Naive thymus-derived CD4-positive, alpha-beta T cell (primary cell): ENCODE measurements around the gene RNF43. TPM values are rescaled to one million over a fixed set of nuclear protein-coding genes. Genes with fewer than 3 reads are reported as not detected.
A peak's percentile ranks its signal among the peaks of the same experiment; 100 is the strongest.

Experiments used
- ATAC-seq: fragments of 150-1000 bp; cut with Tn5 transposase; 2 replicates; pipeline ENCODE4 v1.10.0; 2021; ENCODE audit warnings: mild to moderate bottlenecking, moderate library complexity
- CTCF ChIA-PET: fragments of 350-600 bp; sonication (Branson Sonifier 250); formaldehyde crosslinking; loops from one replicate; lab custom pipeline; 2021; ENCODE audit warnings: antibody characterized with exemption; lab: Charles Lee
- POLR2A ChIA-PET: fragments of 350-600 bp; sonication (Branson Sonifier 250); formaldehyde crosslinking; loops from one replicate; lab custom pipeline; 2021; ENCODE audit warnings: antibody characterized with exemption, inconsistent platforms; lab: Charles Lee
- DNase-seq, 9 donors: peaks; one replicate each; pipeline versions ENCODE4 v3.0.0 to v3.0.0-alpha.2; 2020 to 2022; ENCODE audit warnings: mixed read lengths in 1 of 9
- H3K27ac ChIP-seq: one replicate; pipeline ENCODE4 v1.7.0; 2013; ENCODE audit warnings: mild to moderate bottlenecking, low read depth, low read length, moderate library complexity
- H3K27me3 ChIP-seq, 2 donors: one replicate each; pipeline ENCODE4 v1.7.0; 2013; ENCODE audit warnings: low read length in 2 of 2, mild to moderate bottlenecking in 2 of 2, moderate library complexity in 2 of 2; ENCODE audit not compliant: control insufficient read depth in 2 of 2, insufficient read depth in 2 of 2
- H3K36me3 ChIP-seq, 3 experiments: 1 replicate in 2 of 3; 2 replicates in 1 of 3; pipeline ENCODE4 v1.7.0; 2013; ENCODE audit warnings: low read length in 3 of 3, mild to moderate bottlenecking in 3 of 3, moderate library complexity in 1 of 3; ENCODE audit not compliant: insufficient read depth in 3 of 3, control insufficient read depth in 2 of 3
- H3K4me1 ChIP-seq, 2 donors: one replicate each; pipeline ENCODE4 v1.7.0; 2013; ENCODE audit warnings: low read length in 2 of 2, mild to moderate bottlenecking in 2 of 2, moderate library complexity in 1 of 2; ENCODE audit not compliant: control insufficient read depth in 2 of 2, insufficient read depth in 2 of 2
- H3K4me3 ChIP-seq: 2 replicates; pipeline ENCODE4 v1.7.0; 2013; ENCODE audit warnings: mild to moderate bottlenecking, low read length
- H3K9me3 ChIP-seq, 3 experiments: 1 replicate in 2 of 3; 2 replicates in 1 of 3; pipeline ENCODE4 v1.7.0; 2013; ENCODE audit warnings: low read length in 3 of 3; ENCODE audit not compliant: control insufficient read depth in 2 of 3
- H3K27ac Mint-ChIP-seq, 9 donors: one replicate each; pipeline ENCODE4 v1.8.0; 2020 to 2022; ENCODE audit warnings: mixed read lengths in 9 of 9, mild to moderate bottlenecking in 8 of 9, moderate library complexity in 5 of 9, inconsistent platforms in 2 of 9
- H3K27me3 Mint-ChIP-seq, 5 donors: one replicate each; pipeline ENCODE4 v1.8.0; 2021 to 2022; ENCODE audit warnings: mixed read lengths in 5 of 5, mild to moderate bottlenecking in 1 of 5
- H3K36me3 Mint-ChIP-seq, 5 donors: one replicate each; pipeline ENCODE4 v1.8.0; 2020 to 2022; ENCODE audit warnings: mixed read lengths in 5 of 5, mild to moderate bottlenecking in 3 of 5, inconsistent platforms in 1 of 5
- H3K4me1 Mint-ChIP-seq, 7 donors: one replicate each; pipeline ENCODE4 v1.8.0; 2020 to 2022; ENCODE audit warnings: mixed read lengths in 7 of 7, mild to moderate bottlenecking in 3 of 7, inconsistent platforms in 1 of 7
- H3K4me3 Mint-ChIP-seq, 10 donors: one replicate each; pipeline ENCODE4 v1.8.0; 2020 to 2022; ENCODE audit warnings: mild to moderate bottlenecking in 10 of 10, mixed read lengths in 10 of 10, moderate library complexity in 6 of 10, inconsistent platforms in 2 of 10
- H3K9me3 Mint-ChIP-seq, 11 donors: one replicate each; pipeline ENCODE4 v1.8.0; 2020 to 2022; ENCODE audit warnings: mixed read lengths in 11 of 11, mild to moderate bottlenecking in 4 of 11, inconsistent platforms in 1 of 11, moderate library complexity in 1 of 11
- intact Hi-C, 2 donors: fragments of 100-400 bp; cut with micrococcal nuclease; formaldehyde crosslinking; loops; one replicate each; pipeline ENCODE4 v1.15.1; 2023
- polyA plus RNA-seq, 2 donors: library from polyadenylated mRNA; unstranded; fragments of 300-500 nt; fragmentation: Illumina TruSeq; gene quantifications; one replicate each; pipeline ENCODE4 v1.2.3, GENCODE V29; 2021
- total RNA-seq, 6 experiments: library from RNA in 5 of 6; stranded (reverse) in 5 of 6; gene quantifications; 1 replicate in 5 of 6; 2 replicates in 1 of 6; pipeline ENCODE4 v1.2.3 and lab custom pipeline; 2021 to 2026

The RNF43 gene
- total and polyA plus RNA-seq, 7 experiments from 2014 or later: 0.48 to 2.2 (median 1.3) TPM

DNA sequence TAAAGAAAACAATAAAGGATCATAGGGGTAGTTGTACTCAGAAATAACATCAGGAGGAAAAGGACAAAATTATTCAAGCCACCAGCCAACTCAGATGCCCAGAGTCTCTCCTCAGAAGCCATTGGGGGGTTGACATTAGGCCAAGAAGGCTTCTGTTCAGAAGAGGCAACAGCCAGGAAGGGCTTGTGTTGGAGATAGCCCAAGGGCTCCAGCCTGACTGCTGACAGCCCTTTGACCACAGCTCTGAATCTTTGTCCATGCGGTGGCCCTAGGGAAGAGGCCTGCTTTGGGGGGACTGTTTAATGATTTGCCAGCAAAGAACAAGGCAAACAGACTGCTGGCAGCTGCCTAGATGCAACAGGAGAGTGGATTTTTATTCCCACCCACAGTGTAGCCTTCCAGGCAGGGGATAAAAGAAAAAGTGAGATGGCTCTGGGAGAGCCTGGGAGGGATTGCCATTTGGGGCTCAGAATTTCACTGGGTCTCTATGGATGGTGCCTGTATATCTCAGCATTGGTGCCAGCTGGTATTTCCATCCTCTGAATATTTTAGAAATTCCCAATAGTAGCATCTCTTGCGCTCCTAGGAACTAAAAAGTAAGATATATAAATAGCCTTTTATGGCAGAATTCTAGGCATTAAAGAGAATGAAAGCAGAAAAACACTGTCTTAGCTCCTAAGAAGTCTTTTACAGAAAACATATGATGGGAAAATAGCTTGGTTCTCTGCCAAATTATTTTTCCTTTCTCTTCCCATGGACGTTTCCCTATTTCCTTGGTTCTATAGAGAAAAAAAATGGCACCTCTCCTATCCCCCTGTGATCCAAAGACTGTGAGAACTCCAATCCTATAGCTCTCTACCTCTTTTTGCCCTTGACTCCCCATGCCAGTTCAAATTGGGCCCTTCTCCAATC lies 36.0 kb downstream of the RNF43 start:
- DNase-seq (no peak), ATAC-seq (no peak)
- Mint-ChIP-seq H3K27me3 (no peaks in the 10 kb centered on the region), H3K27ac (peak overlapping the region; percentile 28 to 86 (median 79)), H3K4me1 (peaks cover 34 to 71% (median 61%) of the 10 kb centered on the region in 7 donors), H3K4me3 (peak overlapping the region in 7 of 10 donors; percentile 3 to 77 (median 43)), H3K36me3 (peaks cover 0 to 5% (median 0%) of the 10 kb centered on the region in 5 donors), H3K9me3 (peaks cover 0 to 3% (median 0%) of the 10 kb centered on the region in 11 donors)
- intact Hi-C loops: loop anchor here (5.0 to 10.0 kb wide), 2 partner anchors 36 to 63 kb away; partner anchors contain the start of gene RNF43 (in 1 of the 2)
- Histone ChIP-seq H3K36me3 (no peaks in the 10 kb centered on the region), H3K4me3 (no peak overlapping the region), H3K9me3 (no peaks in the 10 kb centered on the region), H3K4me1 (peaks cover 16 to 36% of the 10 kb centered on the region in 2 donors), H3K27me3 (no peaks in the 10 kb centered on the region), H3K27ac (peak overlapping the region; percentile 42)
- POLR2A ChIA-PET: interaction anchor here (0.6 to 1.4 kb wide), 3 partner anchors 27 to 1127 kb away, joined by 3 to 7 read pairs (median 4); partner anchors contain the start of gene SUPT4H1
- CTCF ChIA-PET: interaction anchor here (0.6 to 1.1 kb wide), 2 partner anchors 36 to 104 kb away, joined by 3 read pairs; partner anchors contain the start of gene RNF43

DNA sequence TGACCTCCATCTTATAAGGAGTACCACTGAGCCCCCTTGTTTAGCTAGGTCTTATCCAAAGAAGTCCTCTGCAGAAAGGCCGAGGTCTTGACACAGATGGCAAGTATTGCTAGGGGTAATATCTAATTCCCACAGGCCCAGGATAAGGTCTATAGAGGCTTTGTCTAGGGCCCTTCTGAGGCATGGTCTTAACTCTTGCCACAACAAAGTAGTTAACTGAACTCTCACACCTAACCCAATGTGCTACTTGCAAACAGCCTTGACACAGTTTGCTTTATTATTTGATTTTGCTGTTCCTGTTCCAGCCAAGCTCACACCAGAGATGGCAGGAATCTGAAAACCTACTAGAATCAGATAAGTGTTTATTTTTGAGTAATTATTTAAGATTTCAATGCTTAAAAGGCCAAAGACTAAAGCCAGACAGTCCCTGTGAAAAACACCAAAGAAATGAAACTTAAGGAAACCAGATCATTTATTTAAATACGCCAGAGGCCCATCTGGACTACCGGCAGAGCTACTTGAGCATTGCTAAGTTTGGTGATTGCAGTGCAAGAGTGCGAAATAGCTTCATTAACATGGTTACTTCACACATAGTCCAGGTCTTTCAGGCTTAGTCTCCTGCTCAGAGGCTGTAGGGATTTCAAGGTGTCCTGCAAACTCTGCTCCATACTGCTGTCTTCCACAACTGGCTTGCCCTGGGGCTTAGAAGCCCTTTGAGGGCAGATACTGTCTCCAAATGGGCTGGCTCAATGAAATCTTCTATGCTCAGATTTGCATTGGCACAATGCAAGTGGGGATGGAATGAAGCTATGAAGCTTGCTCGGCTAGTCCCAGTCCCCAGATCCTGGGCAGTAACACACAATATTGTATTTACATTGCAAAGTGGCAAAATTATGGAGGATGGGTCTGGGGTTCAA lies 36.9 kb downstream of the RNF43 start:
- ChIA-PET POLR2A (interaction anchor here (0.6 to 4.6 kb wide), 6 partner anchors 14 to 1126 kb away, joined by 3 to 28 read pairs (median 5); partner anchors contain the start of gene SUPT4H1), CTCF (interaction anchor here (0.7 to 1.1 kb wide), 2 partner anchors 8 to 64 kb away, joined by 3 read pairs; no protein-coding TSS in a partner anchor)
- Histone ChIP-seq H3K36me3 (no peaks in the 10 kb centered on the region), H3K9me3 (no peaks in the 10 kb centered on the region), H3K4me3 (no peak overlapping the region), H3K27ac (no peak overlapping the region), H3K4me1 (peaks cover 16 to 36% of the 10 kb centered on the region in 2 donors), H3K27me3 (no peaks in the 10 kb centered on the region)
- ATAC-seq (no peak), DNase-seq (no peak)
- no peaks in the 10 kb centered on the region for H3K27me3 Mint-ChIP-seq
- H3K4me1 Mint-ChIP-seq: peaks cover 34 to 71% (median 60%) of the 10 kb centered on the region in 7 donors
- H3K9me3 Mint-ChIP-seq: no peaks in the 10 kb centered on the region
- H3K4me3 Mint-ChIP-seq: peak overlapping the region in 2 of 10 donors; percentile 9 to 14
- peak overlapping the region in 4 of 9 donors; percentile 22 to 86 (median 46) for H3K27ac Mint-ChIP-seq
- H3K36me3 Mint-ChIP-seq: peaks cover 0 to 5% (median 0%) of the 10 kb centered on the region in 5 donors
- intact Hi-C loops: loop anchor here (5.0 to 10.0 kb wide), 2 partner anchors 37 to 64 kb away; partner anchors contain the start of gene RNF43 (in 1 of the 2)

DNA sequence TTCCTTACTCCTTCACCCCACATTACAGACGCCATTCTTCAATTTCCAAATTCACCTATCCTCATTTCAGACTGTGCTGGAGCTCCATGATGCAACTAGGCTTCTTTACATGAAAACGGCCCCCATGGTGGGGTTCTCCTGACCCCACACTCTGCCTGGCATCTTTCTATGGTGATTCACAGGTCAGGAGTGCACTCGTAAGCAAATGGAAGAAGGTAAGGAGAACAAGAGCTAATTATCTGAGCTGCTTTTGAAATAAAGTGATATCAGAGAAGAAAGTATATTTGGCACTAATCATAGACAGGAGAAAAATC lies 37.9 kb downstream of the RNF43 start:
- H3K4me1 Mint-ChIP-seq: peaks cover 34 to 67% (median 58%) of the 10 kb centered on the region in 7 donors
- intact Hi-C loops: loop anchor here (1.0 to 2.0 kb wide), 2 partner anchors 27 to 68 kb away; partner anchors contain the start of gene SUPT4H1 (in 1 of the 2)
- no peak for ATAC-seq
- no peaks in the 10 kb centered on the region for H3K27me3 Mint-ChIP-seq
- DNase-seq: no peak
- H3K27ac Mint-ChIP-seq: peak overlapping the region in 4 of 9 donors; percentile 1 to 72 (median 45)
- ChIA-PET CTCF (interaction anchor here (1.1 to 1.2 kb wide), 2 partner anchors 63 to 104 kb away, joined by 3 to 4 read pairs; no protein-coding TSS in a partner anchor), POLR2A (interaction anchor here (0.9 to 4.6 kb wide), 6 partner anchors 13 to 52 kb away, joined by 3 to 28 read pairs (median 6); partner anchors contain the start of gene SUPT4H1)
- no peak overlapping the region for H3K27ac ChIP-seq
- H3K9me3 Mint-ChIP-seq: peaks cover 0 to 1% (median 0%) of the 10 kb centered on the region in 11 donors
- no peaks in the 10 kb centered on the region for H3K9me3 ChIP-seq
- no peaks in the 10 kb centered on the region for H3K27me3 ChIP-seq
- no peak overlapping the region for H3K4me3 ChIP-seq
- no peaks in the 10 kb centered on the region for H3K36me3 ChIP-seq
- H3K4me1 ChIP-seq: peaks cover 16 to 36% of the 10 kb centered on the region in 2 donors
- peak overlapping the region in 9 of 10 donors; percentile 49 to 77 (median 60) for H3K4me3 Mint-ChIP-seq
- H3K36me3 Mint-ChIP-seq: peaks cover 0 to 9% (median 0%) of the 10 kb centered on the region in 5 donors

DNA sequence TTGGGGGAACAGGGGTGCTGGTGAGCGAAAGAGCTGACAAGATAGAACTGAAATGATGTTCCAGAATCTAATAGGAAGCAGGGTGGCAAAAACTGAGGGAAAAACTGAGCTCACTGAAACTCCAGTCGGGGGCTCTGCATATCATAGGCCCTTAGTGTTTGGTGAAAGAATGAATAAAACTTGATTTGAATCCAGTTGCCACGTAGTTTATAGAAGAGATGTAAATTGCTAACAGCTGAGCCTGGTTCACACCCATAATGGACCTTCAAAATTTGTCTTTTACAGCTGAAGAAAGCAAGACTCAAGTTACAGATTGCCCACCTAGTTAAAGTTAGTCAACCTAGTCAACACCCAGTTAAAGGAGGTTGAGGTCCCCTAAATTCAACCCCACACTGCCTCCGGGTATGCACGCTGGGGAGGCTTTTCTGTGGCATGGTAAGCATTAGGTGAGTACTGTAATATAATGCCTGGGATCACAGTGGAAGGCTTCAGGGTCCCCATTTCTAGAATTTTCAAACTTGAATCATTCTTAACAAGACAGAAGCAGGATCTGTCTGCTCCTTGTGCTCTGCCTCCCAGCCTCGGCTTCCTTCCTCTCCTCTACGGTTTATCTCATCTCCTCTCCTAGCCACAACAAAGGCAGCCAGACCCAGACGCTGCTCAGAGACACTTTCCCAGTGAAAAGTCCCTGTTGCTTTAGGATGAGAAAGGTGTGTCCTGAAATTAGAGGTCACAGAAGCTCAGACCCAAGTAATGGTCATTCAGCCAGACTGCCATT lies 38.4 kb downstream of the RNF43 start:
- peaks cover 0 to 9% (median 0%) of the 10 kb centered on the region in 5 donors for H3K36me3 Mint-ChIP-seq
- peaks cover 16 to 36% of the 10 kb centered on the region in 2 donors for H3K4me1 ChIP-seq

DNA sequence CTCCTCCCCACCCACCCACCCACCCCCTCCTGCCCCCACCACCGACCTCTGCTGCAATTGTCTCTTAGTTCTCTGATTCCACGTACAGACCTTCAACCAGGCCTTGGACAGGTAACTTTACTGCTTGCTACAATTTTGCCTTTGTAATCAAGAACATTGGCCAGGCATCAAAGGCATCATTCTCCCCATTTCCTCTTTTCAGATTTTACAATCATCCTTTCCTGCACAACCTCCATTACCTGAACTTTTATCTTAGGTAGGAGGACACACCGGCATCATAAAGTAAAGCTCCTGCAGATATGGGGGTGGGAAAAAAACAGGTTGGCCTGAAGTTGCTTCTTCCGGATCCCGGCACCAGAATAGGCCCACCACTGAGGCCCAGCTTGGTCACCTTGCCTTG lies 39.7 kb downstream of the RNF43 start:
- ChIA-PET CTCF (no interaction called here), POLR2A (interaction anchor here (0.9 to 4.6 kb wide), 3 partner anchors 17 to 24 kb away, joined by 3 to 28 read pairs (median 4); partner anchors contain the start of gene SUPT4H1)
- Histone ChIP-seq H3K9me3 (no peaks in the 10 kb centered on the region), H3K36me3 (no peaks in the 10 kb centered on the region), H3K27me3 (no peaks in the 10 kb centered on the region), H3K27ac (no peak overlapping the region), H3K4me3 (no peak overlapping the region), H3K4me1 (peaks cover 13 to 34% of the 10 kb centered on the region in 2 donors)
- DNase-seq (no peak), ATAC-seq (no peak)
- Mint-ChIP-seq H3K4me1 (peaks cover 32 to 55% (median 51%) of the 10 kb centered on the region in 7 donors), H3K27me3 (no peaks in the 10 kb centered on the region), H3K9me3 (peaks cover 0 to 1% (median 0%) of the 10 kb centered on the region in 11 donors), H3K27ac (no peak overlapping the region), H3K36me3 (peaks cover 0 to 10% (median under 1%) of the 10 kb centered on the region in 5 donors), H3K4me3 (peak overlapping the region in 3 of 10 donors; percentile 5 to 29 (median 5))
- intact Hi-C loops: loop anchor here in 1 of 2 donors (2.0 kb wide), 1 partner anchor 25 kb away; the partner anchor contains the start of gene SUPT4H1

More for the DNA sequence above, 38.4 kb downstream of the RNF43 start:
- H3K27me3 ChIP-seq: no peaks in the 10 kb centered on the region
- H3K9me3 ChIP-seq: no peaks in the 10 kb centered on the region
- no peaks in the 10 kb centered on the region for H3K36me3 ChIP-seq
- no peak overlapping the region for H3K4me3 ChIP-seq
- intact Hi-C loops: loop anchor here (1.0 to 2.0 kb wide), 2 partner anchors 26 to 68 kb away; partner anchors contain the start of gene SUPT4H1 (in 1 of the 2)
- Mint-ChIP-seq H3K27me3 (no peaks in the 10 kb centered on the region), H3K27ac (peak overlapping the region in 4 of 9 donors; percentile 21 to 76 (median 46)), H3K9me3 (peaks cover 0 to 1% (median 0%) of the 10 kb centered on the region in 11 donors), H3K4me3 (peak overlapping the region; percentile 6 to 77 (median 58)), H3K4me1 (peaks cover 34 to 62% (median 56%) of the 10 kb centered on the region in 7 donors)
- no peak overlapping the region for H3K27ac ChIP-seq
- DNase-seq (peak in 2 of 9 donors; percentile 14 to 18), ATAC-seq (no peak)
- ChIA-PET CTCF (interaction anchor here (1.1 to 1.2 kb wide), 2 partner anchors 62 to 103 kb away, joined by 3 to 4 read pairs; no protein-coding TSS in a partner anchor), POLR2A (interaction anchor here (0.9 to 4.6 kb wide), 9 partner anchors 12 to 51 kb away, joined by 3 to 28 read pairs (median 5); partner anchors contain the start of gene SUPT4H1)
